Hepatocyte (in vitro differentiated cells): ENCODE measurements around the gene FBXW2.

Source experiments
- EZH2 ChIP-seq: fragments of 200-600 bp; sonication (generic); IDR thresholded peaks from 2 replicates; pipeline ENCODE4 v1.6.1; 2016; ENCODE audit warnings: antibody characterized with exemption, mild to moderate bottlenecking, borderline replicate concordance
- TF ChIP-seq, protein P1 (sequence below): fragments of 200-600 bp; sonication (generic); IDR thresholded peaks from 2 replicates; pipeline ENCODE4 v1.5.1; 2016; ENCODE audit warnings: antibody characterized with exemption, mild to moderate bottlenecking; ENCODE audit not compliant: poor library complexity

DNA sequence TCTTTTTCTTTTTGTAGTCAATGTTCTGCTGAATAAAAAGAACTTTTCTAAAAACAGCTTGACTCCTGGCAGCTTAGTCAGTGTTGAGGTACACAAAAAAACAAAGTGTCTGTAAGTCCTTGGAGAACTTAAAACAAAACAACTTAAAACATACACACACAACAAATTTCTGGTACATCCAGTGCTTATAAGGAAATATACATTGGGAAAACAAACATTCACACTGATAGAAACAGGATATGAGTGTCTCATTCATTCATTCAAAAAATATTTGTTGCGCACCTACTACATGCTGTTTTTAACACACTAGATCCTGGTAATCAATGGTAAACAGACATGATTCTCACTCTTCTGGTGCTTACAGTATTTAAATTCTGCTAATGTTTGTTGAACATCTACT is 51.5 kb downstream of the FBXW2 start:
- TF ChIP-seq, protein P1, sequence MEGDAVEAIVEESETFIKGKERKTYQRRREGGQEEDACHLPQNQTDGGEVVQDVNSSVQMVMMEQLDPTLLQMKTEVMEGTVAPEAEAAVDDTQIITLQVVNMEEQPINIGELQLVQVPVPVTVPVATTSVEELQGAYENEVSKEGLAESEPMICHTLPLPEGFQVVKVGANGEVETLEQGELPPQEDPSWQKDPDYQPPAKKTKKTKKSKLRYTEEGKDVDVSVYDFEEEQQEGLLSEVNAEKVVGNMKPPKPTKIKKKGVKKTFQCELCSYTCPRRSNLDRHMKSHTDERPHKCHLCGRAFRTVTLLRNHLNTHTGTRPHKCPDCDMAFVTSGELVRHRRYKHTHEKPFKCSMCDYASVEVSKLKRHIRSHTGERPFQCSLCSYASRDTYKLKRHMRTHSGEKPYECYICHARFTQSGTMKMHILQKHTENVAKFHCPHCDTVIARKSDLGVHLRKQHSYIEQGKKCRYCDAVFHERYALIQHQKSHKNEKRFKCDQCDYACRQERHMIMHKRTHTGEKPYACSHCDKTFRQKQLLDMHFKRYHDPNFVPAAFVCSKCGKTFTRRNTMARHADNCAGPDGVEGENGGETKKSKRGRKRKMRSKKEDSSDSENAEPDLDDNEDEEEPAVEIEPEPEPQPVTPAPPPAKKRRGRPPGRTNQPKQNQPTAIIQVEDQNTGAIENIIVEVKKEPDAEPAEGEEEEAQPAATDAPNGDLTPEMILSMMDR: no peak
- TF ChIP-seq EZH2: no peak
